Fibroblast of lung (primary cell): ENCODE measurements around the gene CACNA2D3.

Source experiments
- CTCF ChIP-seq, 2 donors: IDR thresholded peaks in 1 of 2; conservative IDR thresholded peaks in 1 of 2; 1 replicate in 1 of 2; 2 replicates in 1 of 2; pipeline ENCODE4 v1.5.1; 2011 to 2012; ENCODE audit warnings: low read length in 2 of 2, control low read depth in 1 of 2, inconsistent platforms in 1 of 2, low read depth in 1 of 2, mild to moderate bottlenecking in 1 of 2
- EZH2 ChIP-seq: IDR thresholded peaks from 2 replicates; pipeline ENCODE4 v1.5.1; 2012; ENCODE audit warnings: low read length, control low read depth, mild to moderate bottlenecking; ENCODE audit errors: missing control alignments

GRCh38 chr3:55000546-55000945 is 878.2 kb downstream of the CACNA2D3 start:
- TF ChIP-seq CTCF (conservative IDR thresholded peaks at IDR 0.05 in 1 of 2, IDR thresholded peaks at IDR 0.05 in 1 of 2; ENCODE audit: low read depth in 1 of 2, low read length in 2 of 2), result no peak
- TF ChIP-seq EZH2, result no peak
